Measurements from ENCODE around the gene CNTN5.

CNTN5 gene

GRCh38 chr11:100094121-100094865, 1073.5 kb downstream of the CNTN5 start:
- DNase-seq (ENCODE audit: low spot score): no peak

- DNase-seq (ENCODE audit: low spot score): no peak
Measured at GRCh38 chr11:100095809-100096208, 1075.1 kb downstream of the CNTN5 start.

GRCh38 chr11:100098560-100098959, 1077.8 kb downstream of the CNTN5 start:
- no peak for DNase-seq (ENCODE audit: low spot score)

GRCh38 chr11:100105255-100105981, 1084.7 kb downstream of the CNTN5 start:
- no peak for DNase-seq (ENCODE audit: low spot score)

- DNase-seq (ENCODE audit: low spot score): no peak
Measured at GRCh38 chr11:100105982-100106358, 1085.2 kb downstream of the CNTN5 start.

- DNase-seq (ENCODE audit: low spot score): no peak
Measured at GRCh38 chr11:100119176-100119575, 1098.4 kb downstream of the CNTN5 start.

GRCh38 chr11:100133114-100133513, 1112.4 kb downstream of the CNTN5 start:
- no peak for DNase-seq (ENCODE audit: low spot score)

GRCh38 chr11:100141201-100141600, 1120.5 kb downstream of the CNTN5 start:
- no peak for DNase-seq (ENCODE audit: low spot score)

GRCh38 chr11:100151944-100152343, 1131.2 kb downstream of the CNTN5 start:
- no peak for DNase-seq (ENCODE audit: low spot score)

- DNase-seq (ENCODE audit: low spot score): no peak
Measured at GRCh38 chr11:100152766-100153165, 1132.0 kb downstream of the CNTN5 start.

- no peak for DNase-seq (ENCODE audit: low spot score)
Measured at GRCh38 chr11:100163471-100163870, 1142.7 kb downstream of the CNTN5 start.

- DNase-seq (ENCODE audit: low spot score): no peak
Measured at GRCh38 chr11:100174881-100175280, 1154.1 kb downstream of the CNTN5 start.

GRCh38 chr11:100176456-100176855, 1155.7 kb downstream of the CNTN5 start:
- DNase-seq (ENCODE audit: low spot score): no peak

- DNase-seq (ENCODE audit: low spot score): no peak
Measured at GRCh38 chr11:100177651-100178050, 1156.9 kb downstream of the CNTN5 start.

GRCh38 chr11:100182350-100182749, 1161.6 kb downstream of the CNTN5 start:
- no peak for DNase-seq (ENCODE audit: low spot score)

- no peak for DNase-seq (ENCODE audit: low spot score)
Measured at GRCh38 chr11:100182927-100183326, 1162.2 kb downstream of the CNTN5 start.

- DNase-seq (ENCODE audit: low spot score): no peak
Measured at GRCh38 chr11:100185588-100185987, 1164.8 kb downstream of the CNTN5 start.

GRCh38 chr11:100188137-100188783, 1167.5 kb downstream of the CNTN5 start:
- DNase-seq (ENCODE audit: low spot score): no peak

GRCh38 chr11:100190395-100190794, 1169.6 kb downstream of the CNTN5 start:
- DNase-seq (ENCODE audit: low spot score): no peak

- no peak for DNase-seq (ENCODE audit: low spot score)
Measured at GRCh38 chr11:100192181-100192580, 1171.4 kb downstream of the CNTN5 start.

GRCh38 chr11:100203789-100204188, 1183.0 kb downstream of the CNTN5 start:
- no peak for DNase-seq (ENCODE audit: low spot score)

- no peak for DNase-seq (ENCODE audit: low spot score)
Measured at GRCh38 chr11:100205926-100206325, 1185.2 kb downstream of the CNTN5 start.

- no peak for DNase-seq (ENCODE audit: low spot score)
Measured at GRCh38 chr11:100208207-100208606, 1187.5 kb downstream of the CNTN5 start.

All from Ammon's horn (tissue), 1 donor.